HG03460 (cell line): ENCODE measurements around the gene CASP10.

Experiments used
- ATAC-seq: cut with Tn5 transposase; IDR thresholded peaks from one replicate; pipeline ENCODE4 v1.9.1; 2021; ENCODE audit not compliant: unreplicated experiment

CASP10 gene

DNA sequence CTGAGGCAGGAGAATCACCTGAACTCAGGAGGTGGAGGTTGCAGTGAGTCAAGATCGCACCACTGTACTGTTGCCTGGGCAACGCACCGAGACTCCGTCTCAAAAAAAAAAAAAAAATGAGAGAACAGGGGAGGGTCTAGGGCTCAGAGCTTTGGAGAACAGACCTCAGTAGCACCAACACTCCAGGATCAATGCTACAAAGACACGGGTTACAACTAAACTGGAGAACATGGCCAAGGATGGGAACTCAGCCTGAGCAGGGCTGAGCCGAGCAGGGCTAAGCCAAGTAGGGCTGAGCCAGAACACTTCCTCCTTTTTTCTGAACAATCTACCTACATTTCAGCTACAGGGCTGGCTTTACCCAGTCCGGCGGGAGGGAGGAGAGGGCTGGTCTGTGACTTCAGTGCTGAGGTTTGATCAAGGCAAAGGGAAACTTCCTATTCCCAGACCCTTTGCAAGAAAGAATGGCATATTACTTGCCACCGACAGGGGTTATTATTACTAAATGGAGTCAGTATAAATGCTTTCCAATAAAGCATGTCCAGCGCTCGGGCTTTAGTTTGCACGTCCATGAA, 74.5 kb downstream of the CASP10 start:
- ATAC-seq: peak; percentile 42

DNA sequence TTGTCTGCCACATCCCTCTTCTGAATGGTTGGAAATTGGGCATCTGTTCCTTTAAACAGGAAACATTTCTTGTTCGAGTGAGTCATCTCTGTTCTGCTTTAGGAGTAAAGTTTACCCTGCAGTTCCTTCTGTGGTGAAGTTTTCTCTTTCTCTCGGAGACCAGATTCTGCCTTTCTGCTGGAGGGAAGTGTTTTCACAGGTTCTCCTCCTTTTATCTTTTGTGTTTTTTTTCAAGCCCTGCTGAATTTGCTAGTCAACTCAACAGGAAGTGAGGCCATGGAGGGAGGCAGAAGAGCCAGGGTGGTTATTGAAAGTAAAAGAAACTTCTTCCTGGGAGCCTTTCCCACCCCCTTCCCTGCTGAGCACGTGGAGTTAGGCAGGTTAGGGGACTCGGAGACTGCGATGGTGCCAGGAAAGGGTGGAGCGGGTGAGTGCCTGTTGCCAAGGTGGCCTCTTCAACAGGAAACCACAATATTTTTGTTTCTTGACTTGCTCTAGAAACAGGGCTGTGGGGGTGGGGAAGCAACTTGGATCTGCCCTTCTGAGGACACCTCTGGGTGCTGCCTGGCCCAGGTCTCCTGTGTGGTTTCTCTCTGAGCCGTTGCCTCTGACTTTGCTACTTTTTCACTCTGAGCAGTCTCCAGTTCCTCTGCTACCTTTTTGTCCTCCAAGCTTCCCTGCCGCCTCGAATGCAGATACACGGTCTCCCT, 75.2 kb downstream of the CASP10 start:
- peak; percentile 55 for ATAC-seq

DNA sequence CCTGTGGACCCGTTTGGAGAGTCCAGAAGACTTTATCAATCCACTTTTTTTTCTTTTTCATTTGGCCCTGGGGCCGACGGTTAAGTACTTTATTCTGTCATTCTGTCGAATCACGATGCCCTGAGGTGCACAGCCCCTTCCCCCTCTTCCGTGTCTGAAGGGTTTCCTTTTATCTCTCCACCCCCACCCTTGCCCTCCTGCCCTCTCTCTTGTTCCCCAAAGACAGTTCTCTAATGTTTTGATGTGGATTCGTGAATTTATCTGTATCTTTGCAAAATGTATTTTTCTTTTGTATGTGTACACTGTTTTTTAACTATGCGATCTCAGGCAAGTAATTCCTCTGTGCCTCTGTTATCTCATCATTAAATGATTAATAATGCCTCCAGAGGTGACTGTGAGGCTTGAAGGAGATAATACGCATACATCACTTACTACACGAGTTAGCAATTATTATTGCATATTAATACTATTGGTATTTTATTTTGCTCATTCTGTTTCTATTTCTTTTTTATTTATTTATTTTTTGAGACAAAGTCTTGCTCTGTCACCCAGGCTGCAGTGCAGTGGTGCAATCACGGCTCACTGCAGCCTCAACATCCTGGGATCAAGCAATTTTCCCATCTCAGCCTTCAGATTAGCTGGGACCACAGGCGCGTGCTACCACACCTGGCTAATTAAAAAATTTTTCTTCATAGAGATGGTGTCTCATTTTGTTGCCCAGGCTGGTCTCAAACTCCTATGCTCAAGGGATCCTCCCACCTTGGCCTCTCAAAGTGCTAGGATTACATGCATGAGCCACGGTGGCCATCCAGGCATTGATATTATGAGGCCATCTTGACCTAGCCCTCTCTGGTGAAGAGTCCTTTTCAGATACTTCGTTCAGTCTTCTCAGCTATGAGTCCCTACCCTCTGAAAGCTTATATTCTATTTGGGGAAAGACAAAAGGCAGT, 76.0 kb downstream of the CASP10 start:
- no peak for ATAC-seq

DNA sequence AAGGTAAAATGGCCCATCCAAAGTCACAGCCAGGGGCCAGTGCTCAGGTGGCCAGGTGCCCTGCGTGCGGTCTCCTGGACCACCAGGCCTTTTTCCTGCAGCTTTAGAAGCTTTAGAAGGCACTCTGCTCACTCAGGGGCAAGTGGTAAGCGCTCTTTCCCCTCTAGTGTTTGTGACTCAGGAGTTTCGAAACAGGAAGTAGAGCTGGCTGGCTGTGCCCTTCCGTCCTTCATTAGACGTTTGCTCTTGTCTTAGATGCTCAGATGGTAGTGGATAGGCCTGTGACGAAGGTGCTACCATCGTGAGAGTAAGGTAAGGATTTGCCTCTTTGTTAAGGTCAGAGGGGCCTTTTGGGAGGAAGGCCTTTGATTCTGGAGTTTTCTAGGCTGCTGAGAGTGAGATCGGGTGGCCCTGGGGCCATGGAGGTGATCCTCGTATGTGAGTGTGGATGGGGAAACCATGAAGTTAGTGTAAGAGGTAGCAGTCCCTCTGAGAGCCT, 77.4 kb downstream of the CASP10 start, which contains the start of gene CASP8:
TSS of gene CASP8 (plus strand) at position 235 of the 499 bp plus-strand sequence. CDS start 5,951 bp downstream, outside the sequence.
- no peak for ATAC-seq

DNA sequence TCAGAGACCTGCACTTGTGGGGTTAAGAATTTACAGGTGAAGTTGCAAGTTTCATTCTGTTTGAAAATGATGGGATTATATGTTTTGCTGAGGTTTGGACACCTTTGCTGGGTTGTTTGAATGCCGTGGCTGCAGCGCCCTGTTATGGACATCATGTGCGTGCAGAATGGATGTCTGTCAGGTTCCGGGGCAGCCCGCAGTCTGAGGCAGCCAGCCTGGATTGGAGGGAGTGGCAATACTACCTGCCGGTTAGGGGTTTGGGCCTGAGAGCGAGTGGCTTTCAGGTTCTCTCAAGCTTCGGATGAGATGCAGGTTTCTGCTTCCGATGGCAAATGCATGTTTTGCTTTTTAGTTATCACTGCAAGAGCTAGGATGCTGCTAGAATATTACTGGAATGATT, 78.5 kb downstream of the CASP10 start:
- no peak for ATAC-seq

DNA sequence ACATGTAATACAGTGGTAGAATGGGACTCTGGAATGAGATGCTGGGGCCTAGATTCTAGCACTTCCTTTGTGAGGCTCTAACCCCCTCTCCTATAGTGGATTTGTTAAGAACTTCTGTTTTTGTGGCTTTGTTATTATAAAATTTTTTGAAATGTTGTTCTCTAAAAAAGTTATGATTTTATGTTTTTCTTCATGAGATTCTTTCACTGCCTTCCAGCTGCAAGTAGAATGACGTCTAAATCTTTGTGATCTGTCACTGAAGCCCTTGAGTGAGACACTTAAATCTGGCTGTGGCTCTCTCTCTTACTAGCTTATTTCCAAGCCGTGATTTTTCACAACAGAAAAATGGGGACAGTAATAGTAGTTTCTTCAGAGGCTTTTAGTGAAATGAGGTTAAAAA, 79.0 kb downstream of the CASP10 start:
- ATAC-seq: no peak

DNA sequence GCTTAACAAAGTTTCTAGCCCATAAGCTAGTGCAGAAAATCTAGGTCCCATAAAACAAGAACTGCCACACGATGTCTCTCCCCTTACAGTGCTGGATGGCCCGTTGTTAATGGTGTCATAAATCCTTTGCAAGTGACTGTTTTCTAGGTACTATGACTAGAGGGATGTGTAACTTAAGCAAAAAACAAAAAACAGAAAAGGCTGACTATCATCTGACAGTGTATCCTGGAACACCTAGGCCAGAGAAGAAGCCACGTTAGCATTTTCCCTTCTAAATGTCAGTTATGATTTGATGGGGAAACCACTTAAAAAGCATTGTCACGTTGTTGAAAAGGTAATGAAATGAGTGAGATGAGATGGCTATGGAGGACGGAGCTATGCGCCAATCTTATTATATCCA, 79.8 kb downstream of the CASP10 start:
- no peak for ATAC-seq

DNA sequence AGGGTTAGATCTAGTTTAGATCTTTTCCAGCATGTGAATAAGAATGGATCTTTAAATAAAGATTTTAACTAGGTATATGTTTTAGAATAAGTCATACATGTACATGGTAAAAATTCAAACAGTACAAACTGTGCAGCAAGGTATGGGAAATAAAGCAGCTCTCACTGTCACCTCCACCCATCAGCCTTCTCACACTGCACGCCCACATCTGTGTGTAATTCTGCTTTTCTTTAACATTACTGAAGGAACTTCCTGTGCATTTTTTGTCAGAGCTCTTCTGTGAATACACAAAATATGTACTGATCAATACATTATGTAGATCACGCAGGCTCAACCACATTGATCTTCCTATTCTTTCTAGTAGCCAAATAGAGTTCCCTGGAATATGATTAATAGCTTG, 80.8 kb downstream of the CASP10 start:
- ATAC-seq: no peak

DNA sequence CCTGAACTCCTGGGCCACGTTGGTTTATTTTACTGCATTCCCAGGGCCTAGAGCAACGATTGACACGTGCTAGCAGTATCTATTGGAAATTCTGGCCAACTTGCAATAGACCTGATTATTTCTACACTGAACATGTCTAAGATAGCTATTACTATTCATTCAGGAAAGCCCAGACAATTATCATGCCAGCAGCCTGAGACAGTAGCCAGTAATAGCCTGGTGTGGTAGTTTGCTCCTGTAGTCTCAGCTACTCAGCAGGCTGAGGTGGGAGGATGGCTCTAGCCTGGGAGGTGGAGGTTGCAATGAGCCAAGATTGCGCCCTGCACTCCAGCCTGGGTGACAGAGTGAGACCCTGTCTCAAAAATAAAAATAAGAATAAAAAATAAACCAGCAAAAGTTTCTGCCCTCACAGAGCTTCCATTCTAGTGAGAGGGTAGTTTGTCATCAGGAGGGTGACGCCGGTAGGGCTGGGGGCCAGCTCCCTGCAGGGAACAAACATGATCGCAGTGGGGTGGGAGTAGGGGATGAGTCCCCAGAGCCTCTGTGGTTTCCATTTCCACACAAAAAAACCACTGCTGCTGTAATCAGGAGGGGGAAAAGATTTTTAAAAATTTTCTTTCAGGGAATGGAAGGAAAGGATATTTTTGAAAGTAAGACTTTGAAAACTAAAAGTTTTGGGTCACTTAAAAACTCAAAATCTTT, 81.7 kb downstream of the CASP10 start:
- ATAC-seq: no peak

DNA sequence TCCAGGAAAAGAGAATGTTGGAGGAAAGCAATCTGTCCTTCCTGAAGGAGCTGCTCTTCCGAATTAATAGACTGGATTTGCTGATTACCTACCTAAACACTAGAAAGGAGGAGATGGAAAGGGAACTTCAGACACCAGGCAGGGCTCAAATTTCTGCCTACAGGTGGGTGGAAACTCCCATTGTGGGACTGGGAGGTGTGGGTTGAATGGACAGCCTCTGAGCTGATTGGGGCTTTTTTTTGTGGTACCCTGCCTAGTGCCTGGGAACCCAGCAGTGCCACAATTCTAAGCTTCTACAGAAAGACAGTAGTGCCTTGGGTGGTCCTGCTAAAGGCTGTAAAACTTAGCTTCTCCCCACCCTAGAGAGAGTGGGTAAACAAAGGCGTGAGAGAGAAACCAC, 83.7 kb downstream of the CASP10 start:
- no peak for ATAC-seq

DNA sequence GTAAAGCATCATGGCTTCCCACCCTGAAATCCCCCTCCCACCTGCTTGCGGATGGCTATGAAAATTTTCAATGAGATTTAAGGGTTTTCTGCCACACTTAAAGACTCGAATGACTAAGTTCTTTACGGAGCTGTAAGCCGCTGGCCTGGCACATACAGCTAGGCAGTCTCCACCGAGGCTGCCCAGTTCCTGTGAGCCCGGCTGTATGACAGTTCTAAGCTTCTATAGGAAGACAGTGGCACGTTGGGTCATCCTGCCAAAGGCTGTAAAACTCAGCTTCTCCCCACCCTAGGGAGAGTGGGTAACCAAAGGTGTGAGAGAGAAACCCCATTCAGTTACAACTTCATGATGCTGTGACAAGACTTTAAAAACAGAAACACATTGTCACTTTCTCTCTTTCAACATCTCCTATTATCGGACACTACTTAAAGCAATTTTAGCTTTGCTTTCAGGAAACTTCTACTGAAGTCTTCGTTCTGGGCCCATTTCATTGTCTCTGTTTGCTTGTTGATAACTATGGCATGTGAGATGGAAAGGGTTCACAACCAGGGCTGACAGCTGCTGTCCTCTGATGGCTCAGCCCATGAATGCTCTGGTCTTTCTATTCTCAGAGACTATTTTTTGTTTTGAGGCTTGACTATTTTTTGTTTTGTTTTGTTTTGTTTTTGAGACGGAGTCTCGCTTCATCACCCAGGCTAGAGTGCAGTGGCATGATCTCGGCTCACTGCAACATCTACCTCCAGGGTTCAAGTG, 84.5 kb downstream of the CASP10 start:
- ATAC-seq: no peak

DNA sequence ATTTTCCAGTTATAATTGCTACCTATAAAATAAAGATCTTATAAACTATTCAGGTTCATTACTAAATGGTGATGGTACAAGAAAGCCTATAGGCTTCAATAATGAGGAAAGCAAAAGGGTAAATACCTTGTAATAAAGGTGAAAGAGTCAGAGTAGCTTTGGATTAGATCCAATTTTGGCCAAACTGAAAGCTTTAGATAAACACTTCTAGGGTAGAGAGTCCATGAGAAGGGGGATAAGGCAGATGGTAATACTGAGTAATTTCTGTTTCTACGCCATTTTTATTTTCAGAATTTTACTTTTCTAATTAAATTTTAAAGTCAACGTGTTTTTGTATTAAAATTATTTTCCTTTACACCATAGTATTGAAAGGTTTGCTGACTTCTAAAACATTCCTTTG, 86.8 kb downstream of the CASP10 start:
- ATAC-seq: no peak

DNA sequence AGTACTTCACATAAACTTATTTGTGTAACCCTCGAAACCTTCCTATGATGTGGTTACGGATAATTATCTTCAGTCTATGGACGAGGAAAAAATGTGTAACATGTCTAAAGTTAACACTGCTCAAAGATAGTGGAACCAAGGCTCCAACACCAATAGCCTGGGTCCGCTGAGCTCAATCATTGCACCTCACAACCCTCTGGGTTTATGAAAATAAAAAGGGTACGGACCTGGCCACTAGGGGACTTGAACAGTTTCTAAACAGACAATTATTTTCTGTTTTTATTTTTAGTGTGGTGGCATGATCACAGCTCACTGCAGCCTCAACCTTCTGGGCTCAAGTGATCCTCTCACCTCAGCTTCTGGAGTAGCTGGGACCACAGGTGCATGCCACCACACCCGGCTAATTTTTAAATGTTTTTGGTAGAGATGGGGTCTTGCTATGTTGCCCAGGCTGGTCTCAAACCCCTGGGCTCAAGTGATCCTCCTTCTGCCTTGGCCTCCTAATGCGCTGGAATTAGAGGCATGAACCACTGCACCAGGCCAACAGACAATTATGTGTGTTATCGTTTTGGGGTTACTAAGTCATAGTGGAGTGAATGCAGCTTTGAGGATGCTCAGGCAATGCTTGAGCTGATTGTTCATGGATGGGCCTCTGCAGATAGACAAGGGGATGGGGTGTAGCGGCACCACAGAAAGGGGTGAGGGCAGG, 87.5 kb downstream of the CASP10 start:
- no peak for ATAC-seq

DNA sequence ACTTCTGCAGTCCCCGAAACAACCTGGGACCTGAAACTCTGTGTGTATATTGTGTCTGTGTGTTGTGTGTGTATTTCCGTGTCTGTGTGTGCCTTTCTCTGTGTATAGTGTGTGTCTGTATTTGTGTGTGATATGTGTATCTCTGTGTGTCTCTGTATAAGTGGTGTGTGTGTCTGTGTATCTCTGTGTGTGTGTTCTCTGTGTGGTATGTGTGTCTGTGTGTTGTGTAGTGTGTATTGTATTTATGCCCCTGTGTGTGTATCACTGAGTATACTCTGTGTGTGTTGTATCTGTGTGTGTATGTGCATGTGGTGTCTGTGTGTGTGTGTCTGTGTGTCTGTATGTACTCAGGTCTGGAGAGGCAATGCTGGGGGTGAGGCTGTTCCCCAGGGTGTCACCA, 89.0 kb downstream of the CASP10 start:
- ATAC-seq: no peak

DNA sequence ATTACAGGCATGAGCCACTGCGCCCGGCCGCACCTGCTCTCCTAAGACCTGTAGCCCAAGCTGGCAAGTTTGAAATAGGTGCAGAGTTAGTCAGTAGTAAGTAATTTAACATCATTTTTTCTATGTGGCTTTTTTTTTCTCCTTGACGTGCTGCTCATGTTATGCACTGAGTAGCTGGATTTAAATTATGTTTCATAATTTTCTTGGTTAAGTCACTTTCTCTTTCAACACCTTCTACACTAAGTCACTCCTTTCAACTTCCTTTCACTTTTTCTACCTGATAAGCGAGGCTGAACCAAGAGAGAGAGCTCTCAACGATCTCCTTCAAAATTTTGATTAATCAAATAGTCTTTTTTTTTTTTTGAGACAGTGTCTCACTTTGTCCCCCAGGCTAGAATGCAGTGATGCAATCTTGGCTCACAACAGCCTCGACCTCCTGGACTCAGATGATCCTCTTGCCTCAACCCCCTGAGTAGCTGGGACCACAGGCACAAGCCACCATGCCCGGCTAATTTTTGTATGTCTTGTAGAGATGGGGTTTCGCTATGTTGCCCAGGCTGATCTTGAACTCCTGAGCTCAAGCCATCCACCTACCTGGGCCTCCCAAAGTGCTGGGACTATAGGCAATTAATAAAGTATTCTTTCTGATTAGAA, 90.5 kb downstream of the CASP10 start:
- ATAC-seq: no peak

DNA sequence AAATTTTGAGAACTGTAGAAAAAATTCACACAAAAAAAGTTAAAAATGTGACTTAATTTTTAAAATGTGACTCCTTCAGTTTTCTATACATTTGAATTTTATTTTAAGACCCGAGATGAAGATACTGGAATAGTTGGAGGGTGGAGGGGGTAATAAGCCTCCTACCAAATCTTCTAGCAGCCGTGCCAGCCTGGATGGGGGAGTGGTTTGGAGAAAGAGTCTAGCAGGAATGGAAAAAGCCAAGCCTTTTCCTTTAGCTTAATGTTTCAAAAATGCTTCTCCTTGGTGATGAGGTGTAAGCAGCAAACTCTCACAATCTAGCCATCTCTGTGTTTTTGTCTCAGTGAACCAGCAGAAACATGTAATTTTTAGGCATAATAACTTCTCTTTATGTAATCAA, 92.1 kb downstream of the CASP10 start:
- no peak for ATAC-seq

DNA sequence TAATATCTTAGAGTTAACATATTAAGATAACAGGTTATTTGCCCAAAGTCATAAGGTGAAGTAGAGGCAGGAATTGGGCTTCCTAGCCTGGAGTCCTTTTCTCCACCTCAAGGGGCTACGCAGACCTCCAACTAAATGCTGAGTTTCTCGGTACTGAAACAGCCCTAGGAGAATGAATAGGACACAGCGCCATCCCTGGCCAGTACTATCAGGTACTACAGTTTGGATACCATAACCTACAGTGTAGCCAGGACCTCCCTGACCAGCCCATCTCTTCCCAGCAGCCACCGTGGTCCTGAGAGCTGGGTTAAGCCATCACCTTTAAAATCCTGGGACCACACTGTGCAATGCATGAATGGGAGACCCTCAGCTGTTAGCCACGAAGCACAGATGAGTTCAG, 93.0 kb downstream of the CASP10 start:
- ATAC-seq: no peak

DNA sequence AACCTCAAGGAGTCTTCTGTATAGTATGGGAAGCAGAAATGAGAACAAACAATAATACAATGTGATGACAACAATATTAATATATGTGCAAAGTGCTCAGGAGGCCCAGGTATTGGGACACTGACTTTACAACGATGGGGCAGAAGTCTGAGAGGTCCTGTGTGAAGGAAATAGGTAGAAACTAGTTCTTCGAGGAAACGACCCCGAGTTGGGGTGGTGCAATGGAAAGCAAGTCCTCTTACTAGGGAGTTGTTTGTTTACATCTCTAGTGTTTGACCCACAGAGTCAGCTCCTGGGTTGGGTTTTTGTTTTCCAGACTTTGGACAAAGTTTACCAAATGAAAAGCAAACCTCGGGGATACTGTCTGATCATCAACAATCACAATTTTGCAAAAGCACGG, 93.6 kb downstream of the CASP10 start:
- no peak for ATAC-seq
